ENCODE data around the gene AGPAT3.

AGPAT3 gene

DNA sequence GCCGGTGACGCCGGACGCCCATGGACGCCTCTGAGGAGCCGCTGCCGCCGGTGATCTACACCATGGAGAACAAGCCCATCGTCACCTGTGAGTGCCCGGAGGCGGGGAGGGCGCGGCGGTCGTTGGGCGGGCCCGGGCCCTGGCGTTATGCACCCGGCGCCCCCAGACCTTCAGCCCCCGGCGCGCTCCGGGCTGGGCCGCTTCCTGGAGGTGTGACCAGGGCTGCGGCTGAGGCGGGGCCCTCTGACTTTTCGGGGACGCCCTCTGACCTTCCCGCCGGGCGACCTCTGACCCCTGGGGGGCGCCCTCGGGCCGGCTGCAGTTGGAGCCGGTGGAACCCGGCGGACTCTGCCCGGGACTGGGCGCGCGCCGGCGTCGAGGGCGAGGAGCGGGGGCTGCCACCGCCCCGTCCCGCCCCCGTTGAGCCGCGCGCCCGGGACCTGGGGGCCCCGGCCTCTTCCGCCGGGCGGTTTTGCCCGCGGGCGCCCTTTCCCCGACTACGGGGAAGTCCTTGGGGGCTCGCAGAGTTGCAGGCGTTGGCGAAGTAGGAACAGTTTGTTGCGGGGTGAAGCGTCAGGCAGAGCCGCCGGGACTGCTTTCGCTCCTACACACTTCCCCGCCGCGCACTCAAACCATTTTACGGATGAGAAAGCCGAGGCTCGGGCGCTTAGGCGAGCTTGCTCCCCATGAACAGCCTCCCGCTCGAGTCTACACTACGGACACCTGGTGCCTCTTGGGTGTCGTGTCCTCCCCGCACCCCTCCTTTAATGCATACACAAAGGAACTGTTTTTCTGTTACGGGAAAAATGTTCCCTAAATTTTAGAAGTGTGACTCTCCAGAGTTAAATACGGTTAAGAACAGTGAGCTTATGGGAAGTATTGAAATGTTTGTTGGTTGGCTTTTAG, 147.7 kb downstream of the AGPAT3 start:
- DNase-seq (ENCODE audit: low read depth in 2 of 3, low spot score in 2 of 3): peak; percentile 77 to 83 (median 79)

- DNase-seq (ENCODE audit: low read depth in 2 of 3, low spot score in 2 of 3): peak in 1 of 3 experiments; percentile 7
Measured at GRCh38 chr21:44013380-44014088, 148.5 kb downstream of the AGPAT3 start.

DNA sequence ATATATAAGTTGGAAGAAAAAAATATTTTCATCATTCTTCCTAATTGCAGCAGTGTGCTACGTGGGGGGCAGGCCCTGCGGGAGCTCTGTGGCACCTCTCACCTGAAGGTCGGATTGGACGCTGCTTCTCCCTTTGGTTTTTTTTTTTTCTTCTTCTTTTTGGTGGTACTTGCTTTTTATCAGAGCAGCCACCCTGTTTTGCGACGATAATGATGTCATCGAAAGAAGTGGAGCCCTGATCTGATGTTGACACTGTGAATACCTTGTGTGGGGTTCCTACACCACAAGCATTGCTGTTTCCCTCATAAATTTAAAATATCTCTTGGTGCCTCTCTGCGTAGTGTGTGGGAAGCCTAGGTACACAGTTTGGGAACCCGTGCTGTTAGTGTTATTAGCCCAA, 152.6 kb downstream of the AGPAT3 start:
- DNase-seq (ENCODE audit: low read depth in 2 of 3, low spot score in 2 of 3): no peak

DNA sequence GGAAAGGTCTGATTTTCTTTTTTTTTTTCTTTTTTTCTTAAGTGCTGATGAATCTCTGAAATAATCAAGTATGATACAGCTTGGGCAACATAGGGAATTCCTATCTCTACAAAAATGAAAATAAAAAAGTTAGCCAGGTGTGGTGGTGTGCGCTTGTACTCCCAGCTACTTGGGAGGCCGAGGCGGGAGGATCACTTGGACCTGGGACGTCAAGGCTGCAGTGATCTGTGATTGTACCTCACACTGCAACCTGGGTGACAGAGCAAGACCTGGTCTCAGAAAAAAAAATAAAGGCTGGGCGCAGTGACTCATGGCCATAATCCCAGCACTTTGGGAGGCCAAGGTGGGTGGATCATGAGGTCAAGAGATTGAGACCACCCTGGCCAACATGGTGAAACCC, 153.1 kb downstream of the AGPAT3 start:
- DNase-seq (ENCODE audit: low read depth in 2 of 3, low spot score in 2 of 3): no peak

DNA sequence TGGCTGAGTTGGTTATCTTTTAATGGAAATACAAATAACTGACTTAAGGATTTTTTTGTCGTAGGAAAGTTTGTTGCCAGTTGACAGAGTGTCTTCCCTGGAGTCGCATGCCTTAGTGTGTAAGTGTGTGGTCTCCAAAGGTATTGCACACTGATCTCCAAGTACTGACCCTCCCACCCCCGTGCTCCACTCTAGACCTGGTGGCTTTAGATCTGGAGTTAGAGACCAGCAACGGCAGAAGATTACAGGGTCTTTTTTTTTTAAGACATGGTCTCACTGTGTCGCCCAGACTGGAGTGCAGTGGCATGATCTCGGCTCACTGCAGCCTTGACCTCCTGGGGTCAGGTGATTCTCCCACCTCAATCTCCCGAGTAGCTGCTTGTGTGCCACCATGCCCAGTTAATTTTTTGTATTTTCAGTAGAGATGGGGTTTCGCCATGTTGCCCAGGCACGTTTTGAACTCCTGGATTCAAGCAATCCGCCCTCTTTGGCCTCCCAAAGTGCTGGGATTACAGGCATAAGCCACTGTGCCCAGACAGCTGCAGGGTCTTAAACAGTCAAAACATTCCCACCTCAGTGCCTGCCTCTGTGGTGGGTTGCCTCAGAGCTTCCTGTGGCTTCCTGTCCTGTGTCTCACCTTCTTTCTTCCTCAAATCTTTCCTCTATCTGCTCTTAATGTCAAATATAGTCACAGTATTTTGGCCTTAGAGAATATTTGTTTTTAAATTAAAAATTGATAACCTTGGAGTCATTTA, 154.0 kb downstream of the AGPAT3 start:
- DNase-seq (ENCODE audit: low read depth in 2 of 3, low spot score in 2 of 3): no peak

DNA sequence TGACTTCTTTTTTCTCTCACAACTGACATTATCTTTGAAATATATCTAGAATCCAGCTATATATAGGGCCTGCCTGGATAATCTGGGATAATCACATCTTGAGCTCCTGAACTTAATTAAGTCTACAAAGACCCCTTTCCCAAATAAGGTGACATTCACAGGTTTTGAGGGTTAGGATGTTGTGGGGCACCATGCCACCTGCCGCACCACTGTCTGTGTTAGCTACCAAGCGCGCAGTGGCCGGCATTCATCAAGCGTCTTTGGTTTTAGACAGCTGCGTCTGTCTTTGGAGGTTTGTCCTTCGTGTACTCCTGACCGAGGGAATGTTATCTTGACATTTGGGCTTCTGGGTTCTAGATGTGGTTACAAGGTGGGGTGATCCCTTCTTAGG, 154.5 kb downstream of the AGPAT3 start:
- DNase-seq (ENCODE audit: low read depth in 2 of 3, low spot score in 2 of 3): no peak

DNA sequence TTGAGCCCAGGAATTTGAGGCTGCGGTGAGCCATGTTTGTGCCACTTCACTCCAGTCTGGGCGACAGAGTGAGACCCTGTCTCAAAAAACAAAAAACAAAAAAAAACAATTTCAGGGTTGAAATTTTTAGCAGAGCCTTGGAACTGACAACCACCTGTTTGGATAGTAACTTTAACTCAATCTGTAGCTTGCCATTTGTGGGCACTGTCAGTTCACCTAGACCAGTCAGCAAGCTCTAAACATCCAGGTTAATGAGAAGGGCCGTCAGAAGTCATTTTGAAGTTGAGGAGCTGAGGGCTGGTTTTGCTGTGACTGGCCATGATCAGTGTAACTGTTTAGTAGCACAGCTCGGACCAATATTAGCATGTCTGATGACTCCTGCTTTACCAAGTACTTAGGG, 155.5 kb downstream of the AGPAT3 start:
- no peak for DNase-seq (ENCODE audit: low read depth in 2 of 3, low spot score in 2 of 3)

- no peak for DNase-seq (ENCODE audit: low read depth in 2 of 3, low spot score in 2 of 3)
Measured at GRCh38 chr21:44021064-44021463, 156.0 kb downstream of the AGPAT3 start.

GRCh38 chr21:44024257-44024656, 159.2 kb downstream of the AGPAT3 start:
- DNase-seq (ENCODE audit: low read depth in 2 of 3, low spot score in 2 of 3): no peak

DNA sequence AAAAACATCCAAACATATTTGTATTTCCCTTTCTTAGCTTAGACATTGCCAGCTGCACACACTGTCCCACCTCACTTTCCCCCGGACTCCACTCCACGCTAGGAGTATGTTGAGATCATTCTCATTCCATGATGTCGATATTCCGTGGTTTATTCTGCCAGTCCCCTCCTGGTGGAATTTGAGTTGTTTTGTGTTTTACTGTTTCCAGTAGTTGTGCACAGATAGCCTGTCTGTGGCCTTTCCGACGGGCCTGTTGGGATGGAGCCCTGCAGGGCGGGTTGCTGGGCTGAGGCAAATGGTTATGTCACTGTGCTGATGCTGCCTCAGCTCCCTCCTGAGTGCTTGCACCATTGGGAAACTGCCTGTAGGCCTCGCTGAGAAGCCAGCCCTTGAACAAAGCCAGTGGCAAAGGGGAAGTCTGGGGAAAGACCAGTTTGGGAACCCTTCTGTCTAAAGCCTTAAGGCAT, 159.9 kb downstream of the AGPAT3 start:
- DNase-seq (ENCODE audit: low read depth in 2 of 3, low spot score in 2 of 3): no peak

- no peak for DNase-seq (ENCODE audit: low read depth in 2 of 3, low spot score in 2 of 3)
Measured at GRCh38 chr21:44027607-44028286, 162.7 kb downstream of the AGPAT3 start.

- no peak for DNase-seq (ENCODE audit: low read depth in 2 of 3, low spot score in 2 of 3)
Measured at GRCh38 chr21:44028287-44028659, 163.2 kb downstream of the AGPAT3 start.

DNA sequence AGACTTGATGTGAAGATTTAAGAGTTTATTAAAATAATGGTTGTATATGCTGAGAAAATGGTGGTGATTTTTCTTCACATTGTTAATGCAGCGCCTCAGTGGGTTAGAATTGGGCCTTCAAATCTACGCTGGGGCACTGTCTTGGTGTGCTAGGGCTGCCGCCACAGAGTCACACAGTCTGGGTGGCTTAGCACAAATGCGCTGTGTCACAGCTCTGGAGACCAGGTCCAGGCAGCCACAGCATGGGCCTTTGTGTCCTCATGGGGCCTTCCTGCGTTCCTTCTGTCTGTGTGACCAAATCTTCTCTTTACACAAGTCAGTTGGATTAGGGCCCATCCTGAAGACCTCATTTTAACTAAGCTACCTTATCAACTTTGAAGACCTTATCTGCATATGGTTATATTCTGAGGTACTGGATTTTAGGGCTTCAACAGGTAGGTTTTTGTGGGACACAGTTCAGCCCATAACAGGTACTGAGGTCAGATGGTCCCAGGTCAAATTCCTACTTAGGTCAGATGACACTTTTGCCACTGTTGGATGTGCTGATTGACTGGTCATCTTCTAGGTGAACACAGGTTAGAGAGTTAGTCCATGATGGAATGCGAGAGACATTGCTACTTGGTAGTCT, 164.6 kb downstream of the AGPAT3 start:
- DNase-seq (ENCODE audit: low read depth in 2 of 3, low spot score in 2 of 3): no peak

- no peak for DNase-seq (ENCODE audit: low read depth in 2 of 3, low spot score in 2 of 3)
Measured at GRCh38 chr21:44035244-44035643, 170.2 kb downstream of the AGPAT3 start.
